Keratinocyte (primary cell): ENCODE data around the gene COL21A1. TPM values are rescaled to one million over a fixed set of nuclear protein-coding genes. Genes with fewer than 3 reads are reported as not detected.

ENCODE experiments used
- DNase-seq: peaks from one replicate; pipeline ENCODE4 v3.0.0-alpha.2; 2011; ENCODE audit warnings: low read depth, missing footprints, low spot score
- FAIRE-seq: peaks from 2 replicates; lab custom pipeline; 2011; peaks lifted over from hg19 to GRCh38; lab: Jason Lieb, UNC
- H2AFZ ChIP-seq: 2 replicates; pipeline ENCODE4 v1.6.0; 2012; ENCODE audit warnings: low read length, control low read depth, inconsistent platforms; ENCODE audit not compliant: control insufficient read depth
- H3K27ac ChIP-seq: 2 replicates; pipeline ENCODE4 v1.5.1; 2011; ENCODE audit warnings: low read length; ENCODE audit not compliant: control insufficient read depth, insufficient read depth
- H3K27me3 ChIP-seq: 3 replicates; pipeline ENCODE4 v1.6.0; 2011; ENCODE audit warnings: low read length; ENCODE audit not compliant: control insufficient read depth, insufficient read depth; ENCODE audit errors: extremely low read depth
- H3K36me3 ChIP-seq, 2 experiments: 2 replicates in 1 of 2; 3 replicates in 1 of 2; pipeline ENCODE4 v1.5.1; 2011; ENCODE audit warnings: low read length in 2 of 2, mild to moderate bottlenecking in 1 of 2; ENCODE audit not compliant: control insufficient read depth in 2 of 2, insufficient read depth in 2 of 2; ENCODE audit errors: extremely low read depth in 1 of 2
- H3K4me1 ChIP-seq: 3 replicates; pipeline ENCODE4 v1.5.1; 2011; ENCODE audit warnings: low read length; ENCODE audit not compliant: control insufficient read depth, insufficient read depth; ENCODE audit errors: extremely low read depth
- H3K4me2 ChIP-seq: 3 replicates; pipeline ENCODE4 v1.6.0; 2011; ENCODE audit warnings: low read depth, low read length; ENCODE audit not compliant: control insufficient read depth, insufficient read depth; ENCODE audit errors: extremely low read depth
- H3K4me3 ChIP-seq, 3 experiments: fragments of 200-600 bp in 1 of 3; sonication (generic) in 1 of 3; 2 replicates in 2 of 3; 3 replicates in 1 of 3; pipeline ENCODE4 v1.5.1; 2011 to 2016; ENCODE audit warnings: low read length in 3 of 3, mild to moderate bottlenecking in 3 of 3, control low read depth in 2 of 3, inconsistent platforms in 1 of 3, low read depth in 1 of 3, mixed read lengths in 1 of 3, mixed run types in 1 of 3, moderate library complexity in 1 of 3; ENCODE audit not compliant: control insufficient read depth in 2 of 3, insufficient read depth in 2 of 3; ENCODE audit errors: extremely low read depth in 1 of 3
- H3K79me2 ChIP-seq: 2 replicates; pipeline ENCODE4 v1.6.0; 2012; ENCODE audit warnings: low read length; ENCODE audit not compliant: control insufficient read depth, insufficient read depth
- H3K9ac ChIP-seq: 3 replicates; pipeline ENCODE4 v1.6.0; 2011; ENCODE audit warnings: low read length; ENCODE audit not compliant: control insufficient read depth, insufficient read depth; ENCODE audit errors: extremely low read depth
- H3K9me1 ChIP-seq: 3 replicates; pipeline ENCODE4 v1.6.0; 2011; ENCODE audit warnings: low read length; ENCODE audit not compliant: control insufficient read depth, insufficient read depth; ENCODE audit errors: extremely low read depth
- H3K9me3 ChIP-seq: 2 replicates; pipeline ENCODE4 v1.5.1; 2012; ENCODE audit warnings: low read depth, low read length; ENCODE audit not compliant: control insufficient read depth
- H4K20me1 ChIP-seq: 3 replicates; pipeline ENCODE4 v1.6.0; 2011; ENCODE audit warnings: low read length; ENCODE audit not compliant: control insufficient read depth, insufficient read depth; ENCODE audit errors: extremely low read depth
- EZH2 ChIP-seq: IDR thresholded peaks from one replicate; pipeline ENCODE4 v1.6.1; 2012; ENCODE audit warnings: inconsistent platforms, mild to moderate bottlenecking, low read length, moderate library complexity
- dilution Hi-C: fragments of 300-500 bp; cut with MboI; formaldehyde crosslinking; loops from one replicate; pipeline ENCODE4 v1.7.0; 2020; ENCODE audit warnings: low sequenced_read_pairs; ENCODE audit not compliant: extremely low pct_ligation_motif_present
- polyA plus RNA-seq, 5 experiments: library from polyadenylated mRNA; depleted of rRNA in 3 of 5; stranded (reverse) in 3 of 5; stranded (forward) in 1 of 5; unstranded in 1 of 5; fragments of >200 nt; gene quantifications; 1 replicate in 1 of 5; 2 replicates in 3 of 5; 3 replicates in 1 of 5; pipeline versions ENCODE4 v1.2.1 to v1.2.3, GENCODE V29; 2011 to 2012; ENCODE audit warnings: missing spikeins in 2 of 5, low read depth in 1 of 5, low replicate concordance in 1 of 5
- TF ChIP-seq, protein P1 (sequence below), 3 experiments: IDR thresholded peaks in 1 of 3; conservative IDR thresholded peaks in 1 of 3; optimal IDR thresholded peaks in 1 of 3; 2 replicates in 2 of 3; 3 replicates in 1 of 3; pipeline versions ENCODE3 to v1.5.1; 2011; ENCODE audit warnings: low read length in 3 of 3, mild to moderate bottlenecking in 3 of 3, moderate library complexity in 2 of 3, control low read depth in 1 of 3, inconsistent platforms in 1 of 3; ENCODE audit not compliant: insufficient read depth in 2 of 3; ENCODE audit errors: extremely low read depth in 1 of 3

COL21A1 gene
- polyA plus RNA-seq, 1 donor (not counting 4 experiments of a cell fraction or from before 2014, with no cell fraction given): 0.16 TPM

DNA sequence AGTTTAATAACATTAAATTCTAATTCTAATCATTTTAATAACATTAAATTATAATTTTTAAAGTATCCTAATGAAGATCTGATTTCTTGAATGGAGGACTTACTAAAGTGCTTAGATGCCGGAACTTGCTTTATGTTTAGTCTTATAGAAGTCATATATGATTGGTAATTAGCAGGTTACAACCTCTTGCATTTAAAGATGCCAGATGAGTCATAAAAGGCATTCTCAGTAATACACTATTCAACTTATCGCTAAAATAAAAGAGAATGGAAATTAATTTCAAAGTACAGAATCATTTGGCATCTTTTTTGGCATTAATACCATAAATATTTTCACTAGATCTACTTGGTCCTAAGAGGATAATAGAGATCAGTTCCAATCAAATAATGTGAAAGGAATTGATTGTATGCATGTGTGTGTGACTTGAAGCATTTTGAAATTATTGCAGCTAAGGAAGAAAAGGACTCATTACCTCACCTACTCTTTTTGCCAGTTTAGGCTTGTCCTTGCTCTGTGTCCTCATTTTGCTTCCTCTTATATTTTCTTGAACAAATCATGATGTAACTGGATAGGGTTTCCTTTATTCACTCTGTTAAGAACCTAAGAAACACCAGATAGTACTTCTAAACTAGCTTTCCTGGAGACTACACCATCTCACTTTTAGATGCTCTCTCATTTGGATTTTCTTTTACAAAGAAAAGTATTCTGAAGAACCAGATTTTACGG lies 2.7 kb downstream of the COL21A1 start:
- H3K9me1 ChIP-seq: no peaks in the 10 kb centered on the region

DNA sequence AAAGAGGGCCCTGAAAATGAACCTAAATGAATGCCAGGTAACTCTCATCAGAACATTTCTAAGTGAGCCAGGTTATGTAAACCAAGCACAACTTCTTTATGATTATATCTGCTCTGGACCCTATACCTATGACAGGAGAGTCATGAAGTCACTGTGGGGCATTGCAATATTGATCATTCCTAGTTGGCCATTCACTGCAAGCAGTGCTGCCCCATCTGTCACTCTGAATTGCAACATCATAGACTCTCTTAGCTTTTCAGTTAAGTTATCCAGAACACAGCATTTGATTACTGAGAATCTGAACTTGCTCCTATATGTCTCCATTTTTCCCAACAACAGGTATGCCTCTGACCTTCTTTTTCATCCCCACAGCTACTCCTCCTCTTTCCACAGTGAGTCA lies 3.3 kb downstream of the COL21A1 start:
- Histone ChIP-seq H2AFZ (no peak overlapping the region), H3K9me1 (no peaks in the 10 kb centered on the region), H3K36me3 (no peaks in the 10 kb centered on the region), H3K79me2 (no peaks in the 10 kb centered on the region), H3K27ac (no peak overlapping the region), H3K4me1 (peaks cover 28% of the 10 kb centered on the region), H3K27me3 (no peaks in the 10 kb centered on the region), H3K4me2 (no peak overlapping the region), H3K4me3 (no peak overlapping the region), H3K9ac (no peak overlapping the region), H3K9me3 (no peaks in the 10 kb centered on the region), H4K20me1 (no peaks in the 10 kb centered on the region)
- dilution Hi-C loops: no loop called here
- DNase-seq (no peak), FAIRE-seq (no peak)
- TF ChIP-seq, protein P1, sequence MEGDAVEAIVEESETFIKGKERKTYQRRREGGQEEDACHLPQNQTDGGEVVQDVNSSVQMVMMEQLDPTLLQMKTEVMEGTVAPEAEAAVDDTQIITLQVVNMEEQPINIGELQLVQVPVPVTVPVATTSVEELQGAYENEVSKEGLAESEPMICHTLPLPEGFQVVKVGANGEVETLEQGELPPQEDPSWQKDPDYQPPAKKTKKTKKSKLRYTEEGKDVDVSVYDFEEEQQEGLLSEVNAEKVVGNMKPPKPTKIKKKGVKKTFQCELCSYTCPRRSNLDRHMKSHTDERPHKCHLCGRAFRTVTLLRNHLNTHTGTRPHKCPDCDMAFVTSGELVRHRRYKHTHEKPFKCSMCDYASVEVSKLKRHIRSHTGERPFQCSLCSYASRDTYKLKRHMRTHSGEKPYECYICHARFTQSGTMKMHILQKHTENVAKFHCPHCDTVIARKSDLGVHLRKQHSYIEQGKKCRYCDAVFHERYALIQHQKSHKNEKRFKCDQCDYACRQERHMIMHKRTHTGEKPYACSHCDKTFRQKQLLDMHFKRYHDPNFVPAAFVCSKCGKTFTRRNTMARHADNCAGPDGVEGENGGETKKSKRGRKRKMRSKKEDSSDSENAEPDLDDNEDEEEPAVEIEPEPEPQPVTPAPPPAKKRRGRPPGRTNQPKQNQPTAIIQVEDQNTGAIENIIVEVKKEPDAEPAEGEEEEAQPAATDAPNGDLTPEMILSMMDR (optimal IDR thresholded peaks at IDR 0.05 in 1 of 3, IDR thresholded peaks at IDR 0.05 in 1 of 3, conservative IDR thresholded peaks at IDR 0.05 in 1 of 3; ENCODE audit: extremely low read depth in 1 of 3, insufficient read depth in 2 of 3, low read length in 3 of 3): no peak
- no peak for TF ChIP-seq EZH2

More for the DNA sequence above, 2.7 kb downstream of the COL21A1 start:
- Histone ChIP-seq H3K9me3 (no peaks in the 10 kb centered on the region), H3K27ac (peak overlapping the region; percentile 48), H3K36me3 (no peaks in the 10 kb centered on the region), H3K4me1 (peaks cover 28% of the 10 kb centered on the region), H3K9ac (peak overlapping the region; percentile 9), H4K20me1 (no peaks in the 10 kb centered on the region), H3K4me2 (peak overlapping the region; percentile 76), H3K27me3 (no peaks in the 10 kb centered on the region), H3K4me3 (no peak overlapping the region), H3K79me2 (no peaks in the 10 kb centered on the region), H2AFZ (no peak overlapping the region)
- FAIRE-seq (peak; percentile 58), DNase-seq (no peak)
- TF ChIP-seq, protein P1 (optimal IDR thresholded peaks at IDR 0.05 in 1 of 3, IDR thresholded peaks at IDR 0.05 in 1 of 3, conservative IDR thresholded peaks at IDR 0.05 in 1 of 3; ENCODE audit: extremely low read depth in 1 of 3, insufficient read depth in 2 of 3, low read length in 3 of 3): no peak
- dilution Hi-C loops: no loop called here
